Stimulated activated CD4-positive, alpha-beta T cell treated with anti-CD3 and anti-CD28 coated beads, Interleukin-4, amount 100 ng/mL, for 4 hours (primary cell): ENCODE results near the gene HES2.
"Not testable (repeated sequence)": the region's sequence is repeated elsewhere in the genome, so short reads cannot be mapped to it uniquely, and the experiment has no call there.

ENCODE experiments used
- DNase-seq, 2 experiments: peaks; one replicate each; pipeline ENCODE4 v3.0.0-alpha.2; 2020

The HES2 gene

DNA sequence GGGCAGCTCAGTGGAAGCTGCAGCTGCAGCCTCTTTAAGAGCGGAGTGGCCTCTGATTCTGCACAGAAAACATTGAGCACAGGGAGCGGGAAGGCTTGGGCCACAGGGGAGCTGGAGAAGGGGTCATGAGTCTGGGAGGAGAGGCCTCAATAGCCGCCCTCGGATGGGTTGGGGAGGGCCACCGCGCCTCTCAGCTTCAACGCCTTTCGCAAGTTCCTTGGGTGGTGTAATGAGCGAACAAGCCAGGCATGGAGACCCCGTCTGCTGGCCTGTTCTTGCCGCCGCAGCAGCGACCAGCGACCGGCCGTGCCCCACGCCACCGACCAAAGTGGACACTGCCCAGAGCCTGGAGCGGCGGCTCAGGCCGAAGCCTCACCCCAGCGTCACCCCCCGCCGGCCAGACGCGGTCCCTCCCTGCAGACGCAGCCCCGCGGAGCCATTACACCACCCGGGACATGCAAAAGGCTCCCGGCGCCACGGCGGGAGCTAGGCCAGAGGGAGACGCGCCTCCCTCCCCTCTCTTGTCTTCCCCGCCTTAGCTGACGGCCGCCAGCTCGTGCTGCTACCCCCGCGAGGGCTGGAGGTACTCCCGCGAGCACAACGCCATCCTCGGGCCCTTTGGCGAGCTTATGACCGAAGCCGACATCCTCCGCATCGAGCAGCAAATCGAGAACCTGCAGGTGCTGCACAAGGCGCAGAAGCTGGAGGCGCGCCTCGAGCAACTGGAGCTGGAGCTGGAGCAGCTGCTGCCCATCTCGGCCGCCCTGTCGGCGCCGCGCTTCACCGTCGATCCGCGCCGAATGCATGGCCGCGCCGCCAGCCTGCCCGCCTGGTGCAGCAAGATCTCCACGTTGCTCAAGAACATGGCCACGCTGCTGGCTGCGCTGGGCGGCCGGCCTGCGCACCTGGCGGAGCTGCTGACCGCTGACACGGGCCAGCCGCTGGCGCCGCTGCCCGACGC lies 34.5 kb upstream of the HES2 start:
- not testable (repeated sequence) for DNase-seq

DNA sequence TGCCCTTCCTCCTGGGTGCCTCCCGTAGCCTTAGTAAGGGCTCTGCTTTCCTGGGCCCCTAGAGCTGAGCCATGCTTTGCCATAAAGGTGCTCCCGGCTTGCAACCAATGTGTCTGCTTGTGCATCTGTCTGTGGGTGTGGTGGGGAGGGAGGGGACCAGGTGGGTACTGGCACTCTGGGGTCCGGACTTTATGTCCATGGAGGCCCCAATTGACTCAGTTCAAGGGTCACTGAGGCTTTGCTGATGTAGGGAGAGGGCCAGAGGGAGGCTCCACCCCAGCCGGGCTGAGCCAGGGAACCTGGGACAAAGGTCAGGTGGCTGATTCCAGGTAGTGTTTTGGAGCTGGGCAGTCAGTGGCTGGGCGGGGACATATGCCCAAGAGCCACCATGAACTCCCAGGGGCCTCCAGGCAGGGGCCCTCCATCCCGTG lies 31.2 kb upstream of the HES2 start:
- DNase-seq: no peak

DNA sequence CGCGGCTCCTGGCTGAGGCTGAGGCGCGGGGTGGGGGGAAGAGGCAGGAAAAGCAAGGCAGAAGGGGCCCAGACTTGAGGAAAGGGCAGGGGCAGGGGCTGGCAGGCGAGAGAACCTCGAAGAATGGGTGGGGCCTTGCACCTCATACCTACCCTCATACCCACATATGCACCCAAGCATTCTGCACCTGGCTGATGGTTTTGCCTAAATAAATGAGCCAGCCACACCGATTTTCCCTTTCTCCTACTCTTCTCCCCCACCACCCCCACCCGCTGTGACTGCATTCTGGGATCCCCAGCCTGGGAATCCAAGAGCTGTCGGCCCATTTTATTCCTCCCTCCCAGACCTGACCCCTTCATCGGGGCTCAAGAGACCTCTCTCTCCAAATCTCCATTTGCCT lies 30.8 kb upstream of the HES2 start:
- DNase-seq: not testable (repeated sequence)

DNA sequence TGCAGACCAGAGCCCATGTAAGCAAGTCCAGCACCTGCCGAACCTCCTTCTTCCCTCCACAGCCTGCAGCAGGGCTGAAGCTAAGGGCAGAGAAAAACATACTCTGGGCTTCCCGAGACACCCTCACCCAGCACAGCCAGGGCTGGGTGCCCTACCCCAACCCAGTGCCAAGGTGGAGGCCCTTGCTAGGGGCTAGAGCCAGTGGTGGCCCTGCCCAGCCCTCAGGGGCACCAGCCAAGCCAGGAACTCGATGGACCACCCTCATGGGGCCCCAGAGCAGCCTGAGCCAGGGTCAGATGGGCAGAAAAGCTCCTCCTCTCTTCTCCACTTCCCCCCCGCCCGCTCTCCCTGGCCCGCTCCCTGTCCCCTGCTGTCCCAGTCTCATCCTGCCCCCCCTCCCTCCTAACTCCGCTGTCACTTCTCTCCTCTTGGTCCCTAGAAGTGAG lies 30.3 kb upstream of the HES2 start:
- DNase-seq: no peak

DNA sequence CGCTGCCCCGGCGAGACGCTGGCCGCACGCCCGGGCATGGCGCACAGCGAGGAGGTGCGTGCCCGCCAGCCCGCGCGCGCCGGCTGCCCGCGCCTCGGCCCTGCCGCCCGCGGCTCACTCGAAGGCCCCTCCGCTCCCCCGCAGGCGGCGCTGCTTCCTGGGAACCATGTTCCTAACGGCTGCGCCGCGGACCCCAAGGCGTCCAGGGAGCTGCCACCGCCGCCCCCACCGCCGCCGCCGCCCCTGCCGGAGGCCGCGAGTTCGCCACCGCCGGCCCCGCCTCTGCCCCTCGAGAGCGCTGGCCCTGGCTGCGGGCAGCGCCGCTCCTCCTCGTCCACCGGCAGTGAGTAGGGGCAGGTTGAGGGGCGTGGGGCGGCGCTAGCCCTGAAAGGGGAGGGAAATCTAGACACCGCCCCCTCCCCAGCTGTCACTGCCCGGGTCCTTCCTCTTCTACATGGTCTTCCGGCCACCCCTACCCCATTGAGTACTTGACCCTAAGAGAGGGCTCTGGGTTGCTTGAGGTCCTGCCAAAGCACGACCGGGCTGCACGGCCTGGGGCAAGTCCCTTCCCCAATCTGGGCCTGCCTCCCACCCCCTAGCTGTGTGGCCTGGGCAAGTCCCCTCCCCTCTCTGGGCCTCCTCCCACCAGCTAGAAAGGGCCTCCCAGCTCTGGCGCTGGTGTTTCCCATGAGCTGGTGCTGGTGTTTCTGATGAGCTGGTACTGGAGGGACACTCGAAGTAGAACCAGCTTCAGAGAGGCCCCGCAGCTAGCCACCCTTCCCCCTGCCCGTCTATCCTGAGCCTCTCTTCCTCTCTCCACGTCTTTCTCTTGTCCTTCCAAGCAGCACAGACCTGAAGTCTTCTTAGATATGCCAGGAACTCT lies 29.3 kb upstream of the HES2 start:
- no peak for DNase-seq

DNA sequence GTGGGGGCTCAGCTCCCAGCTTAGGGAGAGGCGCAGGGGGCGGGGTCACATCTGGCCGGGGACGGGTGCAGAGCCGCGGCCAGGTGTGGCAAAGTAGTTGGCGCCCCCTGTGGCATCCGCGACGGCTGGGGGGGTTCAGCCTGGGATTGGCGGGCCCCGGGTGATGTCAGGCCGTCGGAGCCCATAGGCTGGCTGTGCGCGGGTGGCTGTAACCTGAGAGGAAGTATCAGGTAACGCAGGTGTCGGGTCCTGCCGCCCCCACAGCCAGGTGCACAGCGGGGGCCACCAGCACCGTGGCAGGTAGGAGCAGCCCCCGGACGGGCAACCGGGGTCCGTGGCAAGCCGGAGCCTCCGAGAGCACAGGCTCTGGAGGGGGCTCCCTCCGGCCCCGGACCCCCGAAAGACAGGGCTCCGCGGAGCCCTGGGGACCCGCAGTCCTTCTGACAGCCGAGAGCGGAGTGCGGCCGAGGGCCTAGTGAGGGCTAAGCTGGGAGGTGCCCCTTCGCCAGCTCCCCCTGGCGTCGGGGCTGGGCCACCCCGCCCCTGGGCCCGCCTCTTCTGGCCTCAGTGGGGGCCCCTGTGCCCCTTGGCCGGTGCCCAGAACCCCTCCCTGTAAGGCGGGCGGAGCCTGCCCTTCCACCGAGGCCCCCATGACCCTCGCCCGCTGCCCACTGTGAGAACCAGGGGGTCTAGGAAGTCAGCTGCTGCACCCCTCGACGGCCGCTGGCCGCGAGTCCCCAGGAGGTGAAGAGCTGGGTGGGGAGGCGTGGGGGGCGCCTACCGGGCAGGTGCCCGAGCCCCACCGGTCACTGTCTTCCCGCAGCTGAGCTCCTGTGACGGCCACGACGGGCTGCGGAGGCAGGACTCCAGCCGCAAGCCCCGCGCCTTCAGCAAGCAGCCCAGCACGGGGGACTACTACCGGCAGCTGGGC lies 28.4 kb upstream of the HES2 start:
- peak in 1 of 2 experiments; percentile 38 for DNase-seq

DNA sequence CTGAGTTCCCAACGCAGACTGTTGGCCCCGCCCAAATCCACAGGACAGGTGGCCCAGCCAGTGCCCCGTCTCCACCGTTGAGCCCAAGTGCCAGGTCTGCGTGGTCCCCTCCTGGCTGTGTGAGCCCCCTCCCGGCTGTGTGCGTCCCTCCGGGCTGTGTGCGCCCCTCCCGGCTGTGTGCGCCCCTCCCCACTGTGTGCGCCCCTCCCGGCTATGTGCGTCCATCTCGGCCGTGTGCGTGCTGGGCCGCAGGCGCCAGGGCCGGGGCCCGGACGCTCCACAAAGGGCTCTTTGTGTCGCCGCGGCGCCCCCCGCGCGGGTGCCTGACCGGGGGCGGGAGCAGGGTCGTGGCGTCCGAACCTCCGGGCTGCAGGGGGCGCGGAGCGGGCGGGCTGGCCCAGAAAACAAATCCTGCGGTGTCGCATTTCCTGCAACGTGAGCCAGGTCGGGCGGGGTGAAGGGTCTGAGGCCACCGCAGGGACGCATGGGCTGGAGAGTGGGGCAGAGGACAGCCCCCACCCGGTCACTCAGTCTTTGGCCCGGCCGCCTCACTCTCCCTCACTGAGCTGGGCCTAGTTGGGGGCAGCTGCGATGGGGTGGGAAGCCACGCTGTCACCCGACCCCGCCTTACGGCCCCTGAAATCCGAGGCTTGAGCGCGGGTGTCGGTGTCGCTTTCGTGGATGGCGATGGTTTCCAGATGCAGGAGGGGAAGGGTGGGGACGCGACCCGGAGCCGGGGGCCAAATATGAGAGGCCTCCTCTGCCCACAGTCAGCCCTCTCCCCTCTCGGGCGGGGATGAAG lies 27.5 kb upstream of the HES2 start:
- no peak for DNase-seq

DNA sequence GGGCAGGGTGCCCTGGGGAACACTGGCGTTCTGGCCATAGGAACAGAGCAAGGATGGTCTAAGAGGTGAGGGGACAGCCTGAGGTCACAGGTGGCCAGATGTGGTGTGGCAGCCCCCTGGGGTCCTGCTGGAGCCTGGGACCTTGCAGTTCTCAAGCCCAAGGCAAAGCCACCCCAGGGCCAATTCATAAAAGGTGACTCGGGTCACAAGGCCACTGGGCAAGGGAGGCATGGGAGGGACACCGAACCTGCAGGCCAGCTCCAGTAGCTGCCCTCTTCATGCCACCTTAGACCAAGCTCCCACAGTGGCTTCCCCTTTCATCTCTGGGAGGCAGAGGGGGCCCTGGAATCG lies 26.9 kb upstream of the HES2 start:
- no peak for DNase-seq

DNA sequence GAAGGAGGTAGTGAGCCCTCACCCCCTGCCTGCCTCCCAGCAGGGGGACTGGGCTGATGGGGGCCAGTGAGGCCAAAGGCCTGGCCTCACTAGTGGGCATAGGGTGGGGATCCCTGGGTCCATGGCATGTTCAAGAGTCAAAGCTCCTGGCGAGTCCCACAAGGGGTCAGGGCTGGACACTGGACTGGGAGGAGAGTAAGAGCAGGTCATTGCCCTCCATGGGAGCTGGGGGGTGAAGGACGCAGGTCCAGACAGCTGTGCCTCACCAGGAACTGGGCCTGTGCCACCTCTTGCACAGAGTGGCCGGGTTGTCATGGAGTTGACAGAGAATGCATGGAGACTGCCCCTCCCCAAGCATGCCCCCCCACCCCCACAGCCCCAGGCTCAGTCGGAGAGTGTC lies 26.2 kb upstream of the HES2 start:
- not testable (repeated sequence) for DNase-seq

DNA sequence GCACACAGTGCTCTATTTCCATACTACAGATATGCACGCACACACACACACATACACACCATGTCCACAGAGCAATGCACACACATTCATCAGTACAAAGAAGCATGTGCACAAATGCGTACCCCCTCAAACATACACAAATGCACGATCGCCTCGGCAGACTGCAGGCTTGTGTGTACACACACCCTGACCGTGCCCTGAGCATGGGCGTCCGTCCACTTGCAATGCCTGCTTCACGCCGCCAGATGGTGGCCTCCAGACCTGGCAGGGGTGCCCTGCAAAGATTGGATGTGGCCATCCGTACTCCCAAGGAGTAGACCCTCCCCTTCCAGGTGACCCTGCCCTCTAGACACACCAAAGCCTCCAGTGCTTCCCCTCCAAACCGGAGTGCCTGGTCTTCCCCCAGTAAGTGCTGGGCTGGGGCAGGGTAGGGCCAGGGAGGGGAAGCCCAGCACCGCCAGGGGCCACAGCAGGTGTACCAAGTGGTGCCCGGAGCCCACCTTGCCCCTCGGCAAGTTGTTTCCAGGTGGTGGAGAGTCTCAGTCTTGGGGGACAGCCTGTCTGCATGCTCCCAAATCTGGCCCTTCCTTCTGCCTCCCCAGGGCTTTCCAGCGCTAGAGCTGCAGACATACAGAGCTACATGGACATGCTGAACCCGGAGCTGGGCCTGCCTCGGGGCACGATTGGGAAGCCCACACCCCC lies 25.5 kb upstream of the HES2 start:
- no peak for DNase-seq

DNA sequence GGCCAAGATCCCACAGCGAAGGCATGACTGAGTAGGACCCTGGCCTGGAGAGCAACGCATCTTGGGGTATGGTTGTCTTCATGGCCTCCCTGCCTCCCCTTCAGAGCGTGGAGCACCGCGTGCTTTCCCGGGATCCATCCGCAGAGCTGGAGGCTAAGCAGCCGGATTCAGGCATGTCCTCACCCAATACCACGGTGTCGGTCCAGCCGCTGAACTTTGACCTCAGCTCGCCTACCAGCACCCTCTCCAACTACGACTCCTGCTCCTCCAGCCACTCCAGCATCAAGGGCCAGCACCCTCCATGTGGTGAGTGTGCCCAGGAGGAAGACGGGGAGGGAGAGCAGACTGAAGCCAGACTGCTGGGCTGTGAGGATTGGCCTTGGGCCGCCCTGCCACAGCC lies 24.7 kb upstream of the HES2 start:
- no peak for DNase-seq

DNA sequence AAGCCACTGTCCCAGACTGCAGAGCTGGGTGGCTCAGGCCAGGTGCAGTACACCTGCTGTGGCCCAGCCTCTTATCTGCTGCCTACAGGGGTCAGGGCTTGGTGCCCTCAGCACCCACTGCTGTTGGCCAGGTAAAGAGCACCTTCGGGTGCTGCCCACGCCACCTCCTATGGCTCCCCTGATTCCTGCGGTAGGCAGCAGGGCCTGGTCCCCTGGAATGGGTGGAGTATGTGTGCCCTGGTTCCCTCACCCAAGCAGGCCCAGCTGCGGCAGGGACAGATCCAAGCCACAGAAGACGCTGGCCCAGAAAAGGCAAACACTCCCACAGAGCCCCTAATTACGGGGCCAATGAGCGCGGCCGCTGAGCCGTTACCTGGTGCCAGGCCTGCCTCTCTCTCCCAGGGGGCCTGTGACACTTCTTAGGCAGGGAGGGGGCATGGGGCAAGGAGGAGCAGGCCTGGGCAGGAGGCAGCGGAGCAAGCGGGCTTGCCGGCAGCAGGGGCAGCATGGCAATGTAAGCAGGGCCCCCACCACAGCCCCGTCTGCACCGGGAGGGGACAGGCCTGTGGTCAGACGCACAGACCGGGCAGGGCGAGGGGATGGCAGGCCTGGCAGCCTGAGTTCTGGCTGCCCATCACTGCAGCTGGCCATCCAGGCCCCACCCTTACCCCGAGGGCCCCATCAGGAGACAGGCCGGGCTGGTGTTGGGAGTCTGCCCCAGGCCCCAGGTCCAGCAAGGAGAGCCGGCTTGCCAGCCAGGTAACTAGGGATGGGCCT lies 23.8 kb upstream of the HES2 start:
- no peak for DNase-seq

DNA sequence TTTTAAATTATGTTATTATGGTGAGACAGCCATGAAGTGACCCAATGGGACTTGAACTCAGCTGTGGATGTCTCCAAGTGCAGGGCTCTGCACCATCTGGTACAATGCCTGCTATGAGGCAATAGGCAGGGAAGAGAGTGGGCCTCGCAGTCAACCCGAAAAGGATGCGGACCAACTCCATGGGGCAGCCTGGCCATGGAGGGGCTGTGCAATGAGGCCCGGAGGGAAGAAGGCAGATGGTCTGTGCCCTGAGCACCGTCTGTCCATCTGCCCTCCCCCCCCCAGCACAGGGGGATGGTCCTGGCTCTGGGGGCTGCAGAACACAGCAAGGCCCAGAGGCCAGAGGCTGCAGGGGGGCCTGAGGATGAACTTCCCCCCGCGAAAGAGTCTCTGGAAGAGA lies 21.9 kb upstream of the HES2 start:
- DNase-seq: no peak

DNA sequence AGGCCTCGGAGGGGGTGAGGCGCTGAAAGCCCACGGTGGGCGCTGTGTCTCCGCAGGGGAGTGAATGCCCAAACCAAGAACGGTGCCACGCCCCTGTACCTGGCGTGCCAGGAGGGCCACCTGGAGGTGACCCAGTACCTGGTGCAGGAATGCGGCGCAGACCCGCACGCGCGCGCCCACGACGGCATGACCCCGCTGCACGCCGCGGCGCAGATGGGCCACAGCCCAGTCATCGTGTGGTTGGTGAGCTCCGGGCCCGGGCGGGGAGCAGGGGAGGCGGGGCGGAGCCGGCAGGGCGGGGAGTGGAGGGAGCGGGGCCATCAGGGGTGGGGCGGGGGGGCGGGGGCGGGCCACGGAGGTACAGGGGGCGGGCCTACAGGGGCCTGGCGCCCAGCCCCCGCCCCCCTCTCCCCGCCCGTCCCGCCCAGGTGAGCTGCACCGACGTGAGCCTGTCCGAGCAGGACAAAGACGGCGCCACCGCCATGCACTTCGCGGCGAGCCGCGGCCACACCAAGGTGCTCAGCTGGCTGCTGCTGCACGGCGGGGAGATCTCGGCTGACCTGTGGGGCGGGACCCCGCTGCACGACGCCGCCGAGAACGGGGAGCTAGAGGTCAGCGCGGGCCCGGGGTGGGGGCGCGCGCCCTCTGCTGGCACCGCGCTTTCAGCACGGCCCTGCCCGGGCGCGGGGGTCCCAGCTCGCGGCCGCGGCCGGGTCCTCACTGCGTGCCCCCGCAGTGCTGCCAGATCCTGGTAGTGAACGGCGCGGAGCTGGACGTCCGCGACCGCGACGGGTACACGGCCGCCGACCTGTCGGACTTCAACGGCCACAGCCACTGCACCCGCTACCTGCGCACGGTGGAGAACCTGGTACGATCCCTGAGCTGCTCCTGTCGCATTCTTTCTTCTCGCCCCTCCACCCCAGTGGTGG lies 20.7 kb upstream of the HES2 start:
- DNase-seq: peak; percentile 69

DNA sequence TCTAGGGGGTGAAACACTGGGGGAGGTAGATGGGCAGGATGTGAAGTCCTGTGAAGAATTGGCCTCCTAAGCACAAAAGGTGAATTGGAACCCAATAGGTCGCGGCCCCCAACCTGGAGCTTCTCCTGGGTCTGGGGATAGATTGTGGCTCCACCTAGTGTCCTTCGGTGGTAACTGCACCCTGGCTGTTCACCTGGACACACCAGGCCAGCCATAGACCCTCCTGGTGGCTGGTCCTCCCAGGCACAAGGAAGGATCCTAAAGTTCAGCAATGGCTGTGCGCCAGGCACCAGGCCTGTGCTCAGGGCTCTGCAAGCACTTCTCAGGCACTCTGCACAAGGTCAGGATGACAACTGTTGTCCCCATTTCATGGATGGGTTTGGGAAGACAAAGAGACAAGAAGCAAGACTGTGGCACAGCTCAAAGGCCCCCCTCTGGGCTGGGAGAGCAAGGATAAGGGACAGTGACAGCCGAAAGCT lies 18.4 kb upstream of the HES2 start:
- DNase-seq: peak; percentile 59 to 65

DNA sequence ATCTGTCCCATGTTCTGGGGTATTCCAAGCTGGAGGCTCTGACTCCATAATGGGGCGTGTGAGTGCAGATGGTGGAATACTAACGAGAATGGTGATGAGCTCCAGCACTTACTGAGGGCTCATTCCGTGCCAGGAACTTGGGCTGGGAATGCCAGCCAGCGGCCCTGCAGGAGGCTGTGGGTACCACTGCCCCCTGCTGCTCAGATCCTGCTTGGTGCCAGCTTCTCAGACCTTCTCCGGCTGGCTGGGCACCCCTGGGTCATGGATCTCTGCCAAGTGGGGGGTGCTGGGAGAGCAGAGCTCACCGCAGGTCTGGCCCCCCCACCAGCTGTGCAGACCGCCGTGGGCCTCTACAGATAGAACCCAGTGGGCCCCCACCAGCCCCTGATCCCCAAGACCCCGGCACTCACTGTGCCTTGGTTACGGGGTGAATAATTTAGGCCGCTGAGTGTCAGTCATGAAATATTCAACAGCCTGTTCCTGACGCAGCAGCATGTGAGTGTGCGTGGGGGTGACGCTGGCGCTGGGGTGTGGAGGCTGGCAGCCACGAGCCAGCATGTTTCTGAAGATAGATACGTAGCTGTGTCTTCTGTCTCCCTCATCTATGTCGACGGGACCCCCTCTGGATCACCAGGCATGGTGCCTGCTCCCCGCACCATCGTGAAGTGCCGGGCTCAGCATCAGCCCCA lies 17.4 kb upstream of the HES2 start:
- not testable (repeated sequence) for DNase-seq

DNA sequence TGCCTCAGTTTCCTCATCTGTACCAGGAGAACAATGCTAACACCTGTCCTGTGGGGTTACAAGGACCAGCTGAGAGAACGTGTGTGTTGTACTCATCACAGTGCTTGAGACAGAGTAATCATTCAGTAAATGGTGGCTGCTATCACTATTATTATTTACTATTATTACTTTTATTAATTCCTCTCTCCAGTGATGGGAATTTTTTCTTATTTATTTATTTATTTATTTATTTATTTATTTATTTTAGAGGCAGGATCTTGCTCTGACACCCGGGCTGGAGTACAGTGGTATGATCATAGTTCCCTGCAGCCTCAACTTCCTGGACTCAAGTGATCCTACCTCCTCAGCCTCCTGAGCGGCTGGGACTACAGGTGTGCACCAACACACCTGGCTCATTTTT lies 16.6 kb upstream of the HES2 start:
- not testable (repeated sequence) for DNase-seq

DNA sequence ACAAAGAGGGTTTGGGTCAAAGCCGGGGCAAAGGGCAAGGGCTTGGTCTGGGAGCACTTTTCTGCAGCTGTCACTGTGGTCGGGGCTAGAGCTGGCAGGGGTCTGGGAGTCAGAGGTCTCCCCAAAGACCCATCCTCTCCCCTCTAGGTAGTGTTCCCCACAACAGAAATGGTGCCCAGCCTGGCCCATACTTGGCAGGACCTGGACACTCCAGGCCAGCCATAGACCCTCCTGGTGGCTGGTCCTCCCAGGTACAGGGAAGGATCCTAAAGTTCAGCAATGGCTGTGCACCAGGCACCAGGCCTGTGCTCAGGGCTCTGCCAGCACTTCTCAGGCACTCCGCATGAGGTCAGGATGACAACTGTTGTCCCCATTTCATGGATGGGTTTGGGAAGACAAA lies 15.8 kb upstream of the HES2 start:
- no peak for DNase-seq
